Measurements from ENCODE around the gene ALCAM. TPM values are rescaled to one million over a fixed set of nuclear protein-coding genes. Genes with fewer than 3 reads are reported as not detected.

Gene ALCAM
- total RNA-seq, 4 donors from 2014 or later = 9.4 to 25.9 (median 16.6) TPM

DNA sequence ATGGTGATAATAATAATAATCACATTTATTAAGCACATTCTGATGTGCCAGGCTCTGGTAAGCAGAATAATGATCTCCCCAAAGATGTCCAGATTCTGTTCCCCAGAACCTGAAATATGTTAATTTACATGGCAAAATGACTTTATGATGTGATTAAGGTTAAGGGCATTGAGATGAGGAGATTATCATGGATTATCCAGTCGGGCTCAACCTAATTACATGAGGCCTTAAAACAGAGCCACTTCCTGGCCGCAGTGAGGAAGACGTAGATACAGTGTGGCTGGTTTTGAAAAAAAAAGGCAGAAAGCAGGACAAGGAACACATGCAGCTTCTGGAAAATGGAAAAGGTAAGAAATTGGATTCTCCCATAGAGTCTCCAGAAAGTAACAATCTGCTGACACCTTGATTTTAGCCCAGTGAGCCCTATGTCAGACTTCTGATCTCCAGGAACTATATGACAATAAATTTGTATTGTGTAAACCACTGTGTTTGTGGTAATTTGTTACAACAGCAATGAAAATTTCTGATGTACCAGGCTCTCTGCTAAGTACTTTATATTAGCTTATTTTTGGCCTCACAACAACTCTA lies 126.7 kb downstream of the ALCAM start:
- Histone ChIP-seq H3K4me1 (no peaks in the 10 kb centered on the region), H3K4me3 (no peak overlapping the region), H3K9me3 (peaks cover 5 to 8% of the 10 kb centered on the region in 2 donors), H3K27me3 (no peaks in the 10 kb centered on the region), H3K36me3 (no peaks in the 10 kb centered on the region), H3K27ac (no peak overlapping the region)
- in situ Hi-C loops (cut with MboI; ENCODE audit: low pct_ligation_motif_present in 1 of 4, low pct_unique_long_range_greater_than_20kb in 1 of 4, low sequenced_read_pairs in 3 of 4) (no loop called here), intact Hi-C loops (cut with DNase I; ENCODE audit: low total_unique reads) (no loop called here)
- WGBS, 2 donors (ENCODE audit: low coverage in 1 of 2) = 94% methylated on average over 3 of the region's 3 CpGs; no CpG with 5 or more reads in 1 of the 2 donors
- TF ChIP-seq POLR2AphosphoS5 (IDR thresholded peaks at IDR 0.05) = no peak
- TF ChIP-seq POLR2A (IDR thresholded peaks at IDR 0.05) = no peak
- no peak for TF ChIP-seq EP300 (IDR thresholded peaks at IDR 0.05; ENCODE audit: low read depth)
- TF ChIP-seq, protein P1, sequence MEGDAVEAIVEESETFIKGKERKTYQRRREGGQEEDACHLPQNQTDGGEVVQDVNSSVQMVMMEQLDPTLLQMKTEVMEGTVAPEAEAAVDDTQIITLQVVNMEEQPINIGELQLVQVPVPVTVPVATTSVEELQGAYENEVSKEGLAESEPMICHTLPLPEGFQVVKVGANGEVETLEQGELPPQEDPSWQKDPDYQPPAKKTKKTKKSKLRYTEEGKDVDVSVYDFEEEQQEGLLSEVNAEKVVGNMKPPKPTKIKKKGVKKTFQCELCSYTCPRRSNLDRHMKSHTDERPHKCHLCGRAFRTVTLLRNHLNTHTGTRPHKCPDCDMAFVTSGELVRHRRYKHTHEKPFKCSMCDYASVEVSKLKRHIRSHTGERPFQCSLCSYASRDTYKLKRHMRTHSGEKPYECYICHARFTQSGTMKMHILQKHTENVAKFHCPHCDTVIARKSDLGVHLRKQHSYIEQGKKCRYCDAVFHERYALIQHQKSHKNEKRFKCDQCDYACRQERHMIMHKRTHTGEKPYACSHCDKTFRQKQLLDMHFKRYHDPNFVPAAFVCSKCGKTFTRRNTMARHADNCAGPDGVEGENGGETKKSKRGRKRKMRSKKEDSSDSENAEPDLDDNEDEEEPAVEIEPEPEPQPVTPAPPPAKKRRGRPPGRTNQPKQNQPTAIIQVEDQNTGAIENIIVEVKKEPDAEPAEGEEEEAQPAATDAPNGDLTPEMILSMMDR (IDR thresholded peaks at IDR 0.05) = no peak
- DNase-seq = no peak

DNA sequence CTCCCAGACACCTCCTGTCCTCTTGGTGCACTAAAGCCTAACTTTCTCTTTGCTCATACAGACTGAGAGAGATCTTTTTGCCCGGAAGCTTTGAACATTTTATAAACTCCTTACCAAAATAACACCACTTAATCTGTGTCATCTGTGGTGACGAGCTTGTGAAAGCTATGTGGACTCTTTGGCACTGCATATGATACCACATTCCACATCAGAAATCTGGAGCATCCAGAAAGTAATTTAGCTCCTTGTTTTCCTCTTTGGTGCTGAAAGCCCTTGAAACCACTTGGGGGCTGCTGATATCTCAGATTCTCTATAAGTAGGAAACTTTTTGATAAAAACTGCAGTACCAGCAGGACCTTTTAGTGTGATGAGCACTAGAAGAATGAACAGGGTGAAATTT lies 128.3 kb downstream of the ALCAM start:
- Histone ChIP-seq H3K27ac (no peak overlapping the region), H3K27me3 (no peaks in the 10 kb centered on the region), H3K4me1 (no peaks in the 10 kb centered on the region), H3K4me3 (no peak overlapping the region), H3K36me3 (no peaks in the 10 kb centered on the region), H3K9me3 (peaks cover 5 to 8% of the 10 kb centered on the region in 2 donors)
- TF ChIP-seq, protein P1 (IDR thresholded peaks at IDR 0.05) = no peak
- no peak for TF ChIP-seq POLR2A (IDR thresholded peaks at IDR 0.05)
- TF ChIP-seq POLR2AphosphoS5 (IDR thresholded peaks at IDR 0.05) = no peak
- no peak for TF ChIP-seq EP300 (IDR thresholded peaks at IDR 0.05; ENCODE audit: low read depth)
- no peak for DNase-seq
- in situ Hi-C loops (cut with MboI; ENCODE audit: low pct_ligation_motif_present in 1 of 4, low pct_unique_long_range_greater_than_20kb in 1 of 4, low sequenced_read_pairs in 3 of 4) = no loop called here
- 82% methylated on average over 2 of the region's 2 CpGs; no CpG with 5 or more reads in 1 of the 2 donors for WGBS, 2 donors (ENCODE audit: low coverage in 1 of 2)
- intact Hi-C loops (cut with DNase I; ENCODE audit: low total_unique reads) = no loop called here

DNA sequence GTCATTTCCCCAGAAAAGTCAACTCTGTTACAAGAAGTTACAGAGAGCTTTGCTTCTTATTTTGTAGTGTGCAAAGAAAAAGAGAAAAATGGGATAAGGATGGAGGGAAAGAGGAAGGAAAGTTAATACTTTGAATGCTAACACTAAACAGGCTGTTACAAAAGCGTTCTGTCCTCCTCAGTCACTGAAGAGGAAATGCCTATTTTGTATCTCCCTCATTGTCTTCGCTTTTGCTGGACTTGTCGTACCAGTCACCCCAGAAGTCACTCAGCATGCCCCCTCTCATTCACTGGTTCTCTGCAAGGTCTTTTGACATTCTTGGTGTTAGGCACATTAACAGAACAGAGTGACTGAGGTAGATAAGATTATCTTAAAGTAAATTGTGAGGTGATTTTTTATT lies 129.6 kb downstream of the ALCAM start:
- DNase-seq = no peak
- no peaks in the 10 kb centered on the region for H3K4me1 ChIP-seq
- no peaks in the 10 kb centered on the region for H3K36me3 ChIP-seq
- TF ChIP-seq, protein P1 (IDR thresholded peaks at IDR 0.05) = no peak
- TF ChIP-seq POLR2A (IDR thresholded peaks at IDR 0.05) = no peak
- TF ChIP-seq EP300 (IDR thresholded peaks at IDR 0.05; ENCODE audit: low read depth) = no peak
- no peak for TF ChIP-seq POLR2AphosphoS5 (IDR thresholded peaks at IDR 0.05)
- H3K27ac ChIP-seq = no peak overlapping the region
- H3K27me3 ChIP-seq = no peaks in the 10 kb centered on the region
- H3K9me3 ChIP-seq = no peaks in the 10 kb centered on the region
- in situ Hi-C loops (cut with MboI; ENCODE audit: low pct_ligation_motif_present in 1 of 4, low pct_unique_long_range_greater_than_20kb in 1 of 4, low sequenced_read_pairs in 3 of 4) (no loop called here), intact Hi-C loops (cut with DNase I; ENCODE audit: low total_unique reads) (no loop called here)
- H3K4me3 ChIP-seq = no peak overlapping the region
- WGBS, 2 donors (ENCODE audit: low coverage in 1 of 2) = 84 to 92% methylated on average over 3 of the region's 3 CpGs

DNA sequence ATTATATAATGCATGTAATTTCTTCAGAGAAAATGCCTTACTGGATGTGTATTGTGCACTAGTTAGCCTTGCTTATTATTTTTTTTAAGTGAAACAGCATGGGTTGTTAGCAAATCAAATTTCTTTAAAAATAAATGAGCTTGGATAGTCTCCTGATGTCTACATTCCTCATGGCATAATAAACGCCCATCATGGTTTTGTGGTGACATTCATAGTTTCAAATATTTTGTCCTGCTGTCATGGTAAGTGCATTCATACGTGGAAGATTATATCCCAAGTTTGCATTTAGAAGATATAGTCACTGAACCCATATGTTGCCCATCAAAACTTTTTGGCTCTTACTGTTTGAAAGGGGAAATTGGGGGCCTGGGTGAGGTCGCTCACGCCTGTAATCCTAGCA lies 130.7 kb downstream of the ALCAM start:
- Histone ChIP-seq H3K9me3 (no peaks in the 10 kb centered on the region), H3K27ac (no peak overlapping the region), H3K4me3 (no peak overlapping the region), H3K36me3 (no peaks in the 10 kb centered on the region), H3K27me3 (no peaks in the 10 kb centered on the region), H3K4me1 (no peaks in the 10 kb centered on the region)
- TF ChIP-seq POLR2A (IDR thresholded peaks at IDR 0.05) (no peak), EP300 (IDR thresholded peaks at IDR 0.05; ENCODE audit: low read depth) (no peak), POLR2AphosphoS5 (IDR thresholded peaks at IDR 0.05) (no peak)
- TF ChIP-seq, protein P1 (IDR thresholded peaks at IDR 0.05) = no peak
- no peak for DNase-seq
- WGBS, 2 donors (ENCODE audit: low coverage in 1 of 2) = 50 to 82% methylated on average over 2 to 4 of the region's 4 CpGs
- intact Hi-C loops (cut with DNase I; ENCODE audit: low total_unique reads) (no loop called here), in situ Hi-C loops (cut with MboI; ENCODE audit: low pct_ligation_motif_present in 1 of 4, low pct_unique_long_range_greater_than_20kb in 1 of 4, low sequenced_read_pairs in 3 of 4) (no loop called here)

Measured in transverse colon (tissue), 4 donors.